ENCODE results near the gene EYS.

EYS gene

DNA sequence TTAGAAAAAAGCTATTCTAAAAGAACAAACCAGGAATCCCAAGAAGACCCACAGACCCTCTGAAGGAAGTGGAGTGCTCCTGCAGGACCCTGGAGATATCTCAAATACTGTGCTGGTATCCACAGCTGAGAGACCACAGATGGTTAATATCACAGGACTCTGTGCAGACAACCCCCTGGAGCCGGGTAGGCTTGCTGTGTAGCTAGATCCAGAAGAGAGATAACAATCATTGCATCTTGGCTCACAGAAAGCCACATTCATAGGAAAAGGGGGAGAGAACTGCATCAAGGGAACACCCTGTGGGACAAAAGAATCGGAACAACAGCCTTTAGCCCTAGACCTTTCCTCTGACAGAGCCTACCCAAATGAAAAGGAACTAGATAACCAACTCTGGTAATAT lies 1381.9 kb downstream of the EYS start:
- H3K4me3 ChIP-seq (ENCODE audit: low read depth, low read length), result no peak overlapping the region
- no peak for DNase-seq (ENCODE audit: low read depth)
- TF ChIP-seq, protein P1, sequence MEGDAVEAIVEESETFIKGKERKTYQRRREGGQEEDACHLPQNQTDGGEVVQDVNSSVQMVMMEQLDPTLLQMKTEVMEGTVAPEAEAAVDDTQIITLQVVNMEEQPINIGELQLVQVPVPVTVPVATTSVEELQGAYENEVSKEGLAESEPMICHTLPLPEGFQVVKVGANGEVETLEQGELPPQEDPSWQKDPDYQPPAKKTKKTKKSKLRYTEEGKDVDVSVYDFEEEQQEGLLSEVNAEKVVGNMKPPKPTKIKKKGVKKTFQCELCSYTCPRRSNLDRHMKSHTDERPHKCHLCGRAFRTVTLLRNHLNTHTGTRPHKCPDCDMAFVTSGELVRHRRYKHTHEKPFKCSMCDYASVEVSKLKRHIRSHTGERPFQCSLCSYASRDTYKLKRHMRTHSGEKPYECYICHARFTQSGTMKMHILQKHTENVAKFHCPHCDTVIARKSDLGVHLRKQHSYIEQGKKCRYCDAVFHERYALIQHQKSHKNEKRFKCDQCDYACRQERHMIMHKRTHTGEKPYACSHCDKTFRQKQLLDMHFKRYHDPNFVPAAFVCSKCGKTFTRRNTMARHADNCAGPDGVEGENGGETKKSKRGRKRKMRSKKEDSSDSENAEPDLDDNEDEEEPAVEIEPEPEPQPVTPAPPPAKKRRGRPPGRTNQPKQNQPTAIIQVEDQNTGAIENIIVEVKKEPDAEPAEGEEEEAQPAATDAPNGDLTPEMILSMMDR (IDR thresholded peaks at IDR 0.05; ENCODE audit: control insufficient read depth, extremely low read depth, insufficient read depth), result no peak

DNA sequence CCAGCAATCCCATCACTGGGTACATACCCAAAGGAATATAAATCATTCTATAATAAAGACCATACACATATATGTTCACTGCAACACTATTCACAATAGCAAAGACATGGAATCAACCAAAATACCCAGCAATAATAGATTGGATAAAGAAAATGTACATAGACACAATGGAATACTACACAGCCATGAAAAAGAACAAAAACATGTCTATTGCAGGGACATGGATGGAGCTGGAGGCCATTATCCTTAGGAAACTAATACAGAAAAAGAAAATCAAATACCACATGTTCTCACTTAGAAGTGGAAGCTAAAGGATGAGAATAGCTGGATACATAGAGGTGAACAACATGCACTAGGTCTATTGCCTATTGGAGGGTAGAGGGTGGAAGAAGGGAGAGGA lies 1396.8 kb downstream of the EYS start:
- TF ChIP-seq, protein P1 (IDR thresholded peaks at IDR 0.05; ENCODE audit: control insufficient read depth, extremely low read depth, insufficient read depth), result no peak
- no peak overlapping the region for H3K4me3 ChIP-seq (ENCODE audit: low read depth, low read length)
- no peak for DNase-seq (ENCODE audit: low read depth)

DNA sequence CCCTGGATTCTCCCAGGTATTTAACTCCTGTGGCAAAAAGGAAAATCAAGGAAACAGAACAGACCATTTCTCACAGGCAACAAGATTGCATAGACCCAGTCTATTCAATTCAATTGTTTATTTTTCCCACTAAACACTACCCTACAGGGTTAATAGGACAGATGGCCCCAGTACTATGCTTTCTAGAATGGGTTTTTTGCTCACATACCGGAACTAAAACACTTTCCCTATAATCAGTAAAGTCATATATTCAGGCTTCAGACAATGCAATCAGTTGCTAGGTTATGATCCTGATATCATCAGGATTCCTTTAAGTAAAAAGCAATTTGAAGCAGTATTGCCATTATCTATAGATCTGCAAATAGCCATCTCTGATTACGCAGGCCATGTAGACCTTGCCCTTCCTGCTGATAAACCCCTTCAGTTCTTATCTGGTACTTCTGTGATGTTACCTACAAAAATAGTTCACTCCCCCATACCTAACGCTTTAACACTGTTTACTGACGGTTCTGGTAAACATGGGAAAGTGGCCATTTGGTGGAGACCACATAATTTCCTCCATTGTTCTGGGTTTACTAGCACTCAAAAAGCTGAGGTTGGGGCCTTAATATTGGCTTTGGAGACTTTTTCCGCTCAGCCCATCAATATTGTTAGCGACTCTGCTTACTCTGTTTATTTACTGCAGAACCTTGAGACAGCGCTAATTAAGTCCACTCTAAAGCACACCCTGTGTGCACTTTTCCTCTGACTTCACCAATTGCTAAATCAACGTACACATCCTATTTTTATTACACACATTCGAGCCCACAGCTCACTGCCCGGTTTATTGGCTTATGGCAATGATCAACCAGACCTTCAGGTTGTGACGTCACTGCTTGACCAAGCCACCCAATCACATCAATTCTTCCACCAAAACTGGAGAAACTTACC lies 1405.5 kb downstream of the EYS start:
- TF ChIP-seq, protein P1 (IDR thresholded peaks at IDR 0.05; ENCODE audit: control insufficient read depth, extremely low read depth, insufficient read depth), result no peak
- DNase-seq (ENCODE audit: low read depth), result no peak
- H3K4me3 ChIP-seq (ENCODE audit: low read depth, low read length), result no peak overlapping the region

DNA sequence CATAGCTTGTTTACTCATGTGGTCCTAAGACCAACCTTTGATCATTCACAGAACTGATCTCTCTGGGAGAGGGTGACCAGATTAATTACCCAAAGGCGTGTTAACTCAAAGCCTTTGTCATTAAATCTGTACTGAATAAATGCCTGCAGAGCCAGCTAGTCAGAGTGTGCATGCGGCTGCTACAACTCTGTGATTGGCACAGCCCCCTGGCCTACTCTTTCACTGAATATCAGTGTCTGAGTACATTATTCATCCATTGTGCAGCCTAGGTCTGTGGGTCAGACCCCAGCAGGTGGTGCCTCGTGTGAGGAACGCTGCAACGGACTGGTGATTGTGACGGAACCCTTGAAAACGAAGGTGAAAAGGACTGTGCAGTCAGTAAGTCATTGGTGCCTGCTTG lies 1407.8 kb downstream of the EYS start:
- H3K4me3 ChIP-seq (ENCODE audit: low read depth, low read length), result no peak overlapping the region
- TF ChIP-seq, protein P1 (IDR thresholded peaks at IDR 0.05; ENCODE audit: control insufficient read depth, extremely low read depth, insufficient read depth), result no peak
- DNase-seq (ENCODE audit: low read depth), result no peak

DNA sequence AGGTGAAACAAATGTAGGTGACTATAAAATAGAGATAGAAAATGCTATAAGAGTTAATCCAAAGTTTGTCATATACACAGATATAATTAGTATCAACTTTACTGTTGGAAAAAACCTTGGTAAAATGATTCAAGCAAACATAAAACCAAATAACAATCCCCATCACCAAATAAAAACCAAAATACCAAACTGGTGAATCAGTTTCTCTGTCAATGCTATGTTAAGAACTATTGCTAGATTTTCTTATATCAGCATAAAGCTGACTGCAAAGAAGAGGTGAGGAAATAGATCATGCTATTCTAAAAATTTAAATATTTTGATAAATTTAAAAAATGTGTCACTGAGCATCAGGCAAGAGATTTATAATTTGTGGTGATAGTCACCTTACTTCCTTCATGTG lies 1413.0 kb downstream of the EYS start:
- H3K4me3 ChIP-seq (ENCODE audit: low read depth, low read length), result no peak overlapping the region
- TF ChIP-seq, protein P1 (IDR thresholded peaks at IDR 0.05; ENCODE audit: control insufficient read depth, extremely low read depth, insufficient read depth), result no peak
- DNase-seq (ENCODE audit: low read depth), result no peak

DNA sequence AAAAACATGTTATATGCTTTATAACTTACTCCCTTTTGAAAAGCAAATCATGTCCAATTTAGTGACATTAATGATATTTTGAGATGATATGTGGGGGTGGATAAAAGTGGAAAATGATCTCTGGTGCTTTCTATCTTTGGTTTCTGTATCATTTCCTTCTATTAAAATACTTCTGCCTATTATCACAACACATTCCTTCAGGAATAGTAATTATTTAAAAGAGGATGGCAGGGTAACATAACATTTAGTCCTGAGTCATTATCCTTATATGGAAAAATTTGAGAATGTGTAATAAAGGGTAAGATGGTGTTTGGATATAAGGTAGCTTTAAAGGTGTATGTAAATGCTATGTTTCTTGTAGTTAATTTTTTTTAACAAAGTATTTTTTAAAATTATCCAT lies 1413.7 kb downstream of the EYS start:
- DNase-seq (ENCODE audit: low read depth), result no peak
- no peak overlapping the region for H3K4me3 ChIP-seq (ENCODE audit: low read depth, low read length)
- TF ChIP-seq, protein P1 (IDR thresholded peaks at IDR 0.05; ENCODE audit: control insufficient read depth, extremely low read depth, insufficient read depth), result no peak

DNA sequence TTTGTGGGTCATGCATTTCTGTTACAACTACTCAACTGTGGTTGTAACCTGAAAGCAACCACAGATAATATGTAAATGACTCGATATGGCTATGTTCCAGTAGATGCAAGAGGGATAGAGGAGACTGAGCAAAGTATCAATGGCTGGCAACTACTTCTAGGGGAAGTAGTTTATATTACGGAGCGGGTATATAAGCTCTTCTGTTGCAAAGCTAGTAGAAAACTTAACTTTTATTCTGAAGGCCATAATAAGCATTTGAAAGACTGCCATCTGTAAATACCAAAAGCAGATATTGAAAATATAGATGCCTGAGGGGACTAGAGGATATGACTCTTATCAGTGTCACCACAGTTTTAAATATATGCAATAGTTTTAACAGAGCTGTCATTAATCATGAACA lies 1416.2 kb downstream of the EYS start:
- TF ChIP-seq, protein P1 (IDR thresholded peaks at IDR 0.05; ENCODE audit: control insufficient read depth, extremely low read depth, insufficient read depth), result no peak
- no peak for DNase-seq (ENCODE audit: low read depth)

More for the DNA sequence above, 1416.2 kb downstream of the EYS start:
- no peak overlapping the region for H3K4me3 ChIP-seq (ENCODE audit: low read depth, low read length)

All from LNCaP clone FGC (cell line).